ENCODE results near the gene ZNRF2.

Gene ZNRF2

GRCh38 chr7:30395676-30396075 lies 111.3 kb downstream of the ZNRF2 start:
- TF ChIP-seq, protein P1, sequence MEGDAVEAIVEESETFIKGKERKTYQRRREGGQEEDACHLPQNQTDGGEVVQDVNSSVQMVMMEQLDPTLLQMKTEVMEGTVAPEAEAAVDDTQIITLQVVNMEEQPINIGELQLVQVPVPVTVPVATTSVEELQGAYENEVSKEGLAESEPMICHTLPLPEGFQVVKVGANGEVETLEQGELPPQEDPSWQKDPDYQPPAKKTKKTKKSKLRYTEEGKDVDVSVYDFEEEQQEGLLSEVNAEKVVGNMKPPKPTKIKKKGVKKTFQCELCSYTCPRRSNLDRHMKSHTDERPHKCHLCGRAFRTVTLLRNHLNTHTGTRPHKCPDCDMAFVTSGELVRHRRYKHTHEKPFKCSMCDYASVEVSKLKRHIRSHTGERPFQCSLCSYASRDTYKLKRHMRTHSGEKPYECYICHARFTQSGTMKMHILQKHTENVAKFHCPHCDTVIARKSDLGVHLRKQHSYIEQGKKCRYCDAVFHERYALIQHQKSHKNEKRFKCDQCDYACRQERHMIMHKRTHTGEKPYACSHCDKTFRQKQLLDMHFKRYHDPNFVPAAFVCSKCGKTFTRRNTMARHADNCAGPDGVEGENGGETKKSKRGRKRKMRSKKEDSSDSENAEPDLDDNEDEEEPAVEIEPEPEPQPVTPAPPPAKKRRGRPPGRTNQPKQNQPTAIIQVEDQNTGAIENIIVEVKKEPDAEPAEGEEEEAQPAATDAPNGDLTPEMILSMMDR (IDR thresholded peaks at IDR 0.05; ENCODE audit: low read depth, low read length, missing control alignments): no peak
- no peak overlapping the region for H3K4me3 ChIP-seq (ENCODE audit: low read depth, low read length)
- DNase-seq (ENCODE audit: low read depth): no peak

DNA sequence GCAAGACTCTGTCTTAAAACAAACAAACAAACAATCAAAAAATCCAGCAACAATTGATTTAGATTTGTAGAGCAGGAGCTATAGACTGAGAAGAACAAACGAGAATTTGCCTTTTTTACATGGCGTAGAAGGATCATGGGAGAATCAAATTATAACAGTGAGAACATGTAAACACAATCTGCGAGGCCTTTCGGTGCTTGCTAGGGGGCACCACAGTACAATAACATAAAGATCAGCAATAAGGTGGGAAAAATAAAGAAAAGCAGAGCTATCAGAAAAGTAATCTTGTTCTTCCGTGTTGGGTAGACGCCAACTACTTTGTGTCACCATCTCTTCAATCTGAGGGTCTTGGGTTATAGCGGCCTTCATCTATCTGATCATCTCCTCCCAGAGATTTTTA lies 112.0 kb downstream of the ZNRF2 start:
- no peak for DNase-seq (ENCODE audit: low read depth)
- no peak overlapping the region for H3K4me3 ChIP-seq (ENCODE audit: low read depth, low read length)
- TF ChIP-seq, protein P1 (IDR thresholded peaks at IDR 0.05; ENCODE audit: low read depth, low read length, missing control alignments): no peak

DNA sequence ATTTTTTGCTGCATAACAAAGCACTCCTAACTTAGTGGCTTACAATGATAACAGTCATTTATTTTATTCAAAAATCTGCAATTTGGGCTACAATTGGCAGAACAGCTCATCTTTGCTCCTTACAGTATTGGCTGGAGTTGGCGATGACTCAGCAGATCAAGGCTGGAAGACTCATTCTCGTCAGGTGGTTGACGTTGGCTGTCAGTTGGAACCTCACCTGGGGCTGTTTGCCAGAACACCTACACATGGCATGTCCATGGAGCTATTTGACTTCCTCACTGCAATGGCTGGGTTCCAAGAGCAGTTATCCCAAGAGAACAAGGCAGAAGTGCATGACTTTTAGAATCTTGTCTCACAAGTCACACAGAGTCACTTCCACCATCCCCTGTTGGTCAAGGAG lies 119.1 kb downstream of the ZNRF2 start:
- no peak for DNase-seq (ENCODE audit: low read depth)
- TF ChIP-seq, protein P1 (IDR thresholded peaks at IDR 0.05; ENCODE audit: low read depth, low read length, missing control alignments): no peak

GRCh38 chr7:30405179-30405578 lies 120.8 kb downstream of the ZNRF2 start:
- TF ChIP-seq, protein P1 (IDR thresholded peaks at IDR 0.05; ENCODE audit: low read depth, low read length, missing control alignments): no peak

More for the DNA sequence above, 119.1 kb downstream of the ZNRF2 start:
- no peak overlapping the region for H3K4me3 ChIP-seq (ENCODE audit: low read depth, low read length)

DNA sequence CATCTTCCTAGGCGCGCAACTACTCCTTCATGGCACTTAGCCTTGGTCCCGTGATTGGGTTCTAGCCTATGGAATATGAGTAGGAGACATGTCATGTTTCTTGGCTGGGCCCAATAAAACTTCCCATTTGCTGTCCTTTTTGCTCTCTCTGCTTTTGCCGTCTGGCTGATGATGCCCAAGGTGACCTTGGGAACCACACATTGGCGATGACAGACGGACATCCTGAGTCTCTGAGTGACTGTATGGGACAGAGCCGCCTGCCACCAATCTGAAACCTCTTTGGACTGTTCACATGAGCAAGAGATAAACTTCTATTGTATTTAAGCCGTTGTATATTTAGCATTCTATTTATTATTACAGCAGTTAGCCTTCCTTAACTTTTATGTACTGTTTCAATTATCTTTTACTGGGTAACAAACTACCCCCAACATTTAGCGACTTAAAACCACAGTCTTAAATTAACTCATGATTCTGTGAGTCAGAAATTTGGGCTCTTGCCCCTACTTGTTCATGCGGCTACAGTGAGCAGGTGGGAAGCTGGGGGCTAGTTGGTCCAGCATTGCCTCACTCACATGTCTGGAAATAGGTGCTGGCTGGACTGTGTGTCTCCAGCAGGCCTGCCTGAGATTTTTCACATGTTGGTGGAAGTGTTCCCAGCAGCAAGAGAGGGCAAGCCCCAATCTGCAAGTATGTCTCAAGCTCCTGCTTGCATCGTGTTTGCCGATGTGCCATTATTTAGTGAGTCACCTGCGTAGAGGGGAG lies 122.4 kb downstream of the ZNRF2 start:
- DNase-seq (ENCODE audit: low read depth): no peak
- no peak overlapping the region for H3K4me3 ChIP-seq (ENCODE audit: low read depth, low read length)
- TF ChIP-seq, protein P1 (IDR thresholded peaks at IDR 0.05; ENCODE audit: low read depth, low read length, missing control alignments): no peak

More at GRCh38 chr7:30405179-30405578, 120.8 kb downstream of the ZNRF2 start:
- H3K4me3 ChIP-seq (ENCODE audit: low read depth, low read length): no peak overlapping the region
- DNase-seq (ENCODE audit: low read depth): no peak

- no peak for DNase-seq (ENCODE audit: low read depth)
- TF ChIP-seq, protein P1 (IDR thresholded peaks at IDR 0.05; ENCODE audit: low read depth, low read length, missing control alignments): no peak
- no peak overlapping the region for H3K4me3 ChIP-seq (ENCODE audit: low read depth, low read length)
These were observed 126.8 kb downstream of the ZNRF2 start for GRCh38 chr7:30411173-30411572.

DNA sequence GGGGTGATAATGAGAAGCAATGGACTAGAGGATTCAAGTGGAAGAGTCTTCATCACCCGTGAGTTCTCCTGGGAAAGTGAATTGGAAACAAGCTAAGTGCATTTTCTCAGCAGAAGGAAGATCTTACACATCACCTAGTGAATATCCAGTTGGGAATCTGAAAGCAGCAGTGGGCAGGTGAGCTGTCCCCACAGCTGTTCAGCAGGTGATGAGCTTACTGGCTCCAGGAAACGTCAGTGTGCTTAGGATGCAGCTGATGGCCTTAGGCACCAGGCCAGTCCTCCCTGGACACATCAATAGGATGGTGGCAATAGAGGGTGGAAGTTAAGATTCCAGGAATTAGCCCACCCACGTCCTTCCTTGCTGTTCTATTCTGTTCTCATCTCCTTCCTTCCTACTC lies 127.5 kb downstream of the ZNRF2 start:
- no peak overlapping the region for H3K4me3 ChIP-seq (ENCODE audit: low read depth, low read length)
- no peak for DNase-seq (ENCODE audit: low read depth)
- TF ChIP-seq, protein P1 (IDR thresholded peaks at IDR 0.05; ENCODE audit: low read depth, low read length, missing control alignments): no peak

Measured in GM12864 (cell line).